GM23338 (cell line): Measurements from ENCODE around the gene TM4SF5. TPM values are rescaled to one million over a fixed set of nuclear protein-coding genes. Genes with fewer than 3 reads are reported as not detected.

Source experiments
- ATAC-seq: fragments of 200-7000 bp; cut with Tn5 transposase; 3 replicates; pipeline ENCODE4 v1.9.1; 2020
- DNase-seq: peaks from one replicate; pipeline ENCODE4 v3.0.0-alpha.2; 2015; ENCODE audit warnings: low spot score
- H2AFZ ChIP-seq: fragments of 200-600 bp; sonication (generic); 2 replicates; pipeline ENCODE4 v1.8.0; 2016; ENCODE audit warnings: antibody characterized with exemption, mild to moderate bottlenecking, moderate library complexity
- H3F3A ChIP-seq: fragments of 200-600 bp; sonication (generic); replicated peaks from 2 replicates; pipeline ENCODE4 v1.8.0; 2017; ENCODE audit warnings: antibody characterized with exemption, mixed run types, low read depth
- H3K27ac ChIP-seq: fragments of 200-600 bp; sonication (generic); 2 replicates; pipeline ENCODE4 v1.6.1; 2016; ENCODE audit warnings: low read depth
- H3K27me3 ChIP-seq: fragments of 200-600 bp; sonication (generic); 2 replicates; pipeline ENCODE4 v1.8.0; 2016; ENCODE audit warnings: mild to moderate bottlenecking, mixed run types, moderate library complexity; ENCODE audit not compliant: insufficient read depth
- H3K36me3 ChIP-seq: fragments of 200-600 bp; sonication (generic); 2 replicates; pipeline ENCODE4 v1.8.0; 2016; ENCODE audit warnings: mild to moderate bottlenecking; ENCODE audit not compliant: insufficient read depth
- H3K4me1 ChIP-seq: fragments of 200-600 bp; sonication (generic); 2 replicates; pipeline ENCODE4 v1.8.0; 2016; ENCODE audit warnings: mild to moderate bottlenecking, moderate library complexity; ENCODE audit not compliant: insufficient read depth
- H3K4me2 ChIP-seq: fragments of 200-600 bp; sonication (generic); 2 replicates; pipeline ENCODE4 v1.7.1; 2017; ENCODE audit warnings: mixed run types
- H3K4me3 ChIP-seq: fragments of 200-600 bp; sonication (generic); 2 replicates; pipeline ENCODE4 v1.6.1; 2016; ENCODE audit warnings: mixed run types
- H3K79me2 ChIP-seq: fragments of 200-600 bp; sonication (generic); replicated peaks from 2 replicates; pipeline ENCODE4 v1.8.0; 2017; ENCODE audit warnings: mild to moderate bottlenecking; ENCODE audit not compliant: insufficient read depth
- H3K9me2 ChIP-seq: fragments of 200-600 bp; sonication (generic); 2 replicates; pipeline ENCODE4 v1.8.0; 2017; ENCODE audit not compliant: insufficient read depth
- H4K20me1 ChIP-seq: fragments of 200-600 bp; sonication (generic); replicated peaks from 2 replicates; pipeline ENCODE4 v1.8.0; 2017; ENCODE audit warnings: mild to moderate bottlenecking; ENCODE audit not compliant: insufficient read depth
- H3K27ac Mint-ChIP-seq: 2 replicates; pipeline ENCODE4 v1.8.0; 2020; ENCODE audit warnings: inconsistent platforms, mild to moderate bottlenecking, moderate library complexity, mixed read lengths
- H3K27me3 Mint-ChIP-seq: 3 replicates; pipeline ENCODE4 v1.8.0; 2022; ENCODE audit warnings: low read depth, mild to moderate bottlenecking, moderate library complexity, mixed read lengths, inconsistent platforms; ENCODE audit not compliant: insufficient read depth, poor library complexity
- H3K36me3 Mint-ChIP-seq: 3 replicates; pipeline ENCODE4 v1.8.0; 2021; ENCODE audit warnings: low read depth, mild to moderate bottlenecking, inconsistent platforms, moderate library complexity, mixed read lengths
- H3K4me1 Mint-ChIP-seq: 3 replicates; pipeline ENCODE4 v1.8.0; 2020; ENCODE audit warnings: mild to moderate bottlenecking, inconsistent platforms, mixed read lengths
- H3K4me3 Mint-ChIP-seq: 3 replicates; pipeline ENCODE4 v1.8.0; 2021; ENCODE audit warnings: moderate library complexity, mild to moderate bottlenecking, inconsistent platforms, mixed read lengths
- H3K9me3 Mint-ChIP-seq: 3 replicates; pipeline ENCODE4 v1.8.0; 2020; ENCODE audit warnings: moderate library complexity, mild to moderate bottlenecking, inconsistent platforms, mixed read lengths
- CTCF ChIP-seq, 2 experiments: fragments of 200-600 bp in 1 of 2; sonication (generic) in 1 of 2; conservative IDR thresholded peaks; 2 replicates each; pipeline versions ENCODE4 v1.5.1 to v1.6.1; 2016 to 2017; ENCODE audit warnings: antibody characterized with exemption in 2 of 2, low read depth in 2 of 2, mild to moderate bottlenecking in 2 of 2, moderate library complexity in 1 of 2
- ETS1 ChIP-seq: IDR thresholded peaks from 2 replicates; pipeline ENCODE4 v1.6.1; 2016; ENCODE audit warnings: antibody characterized with exemption
- EZH2 ChIP-seq: fragments of 200-600 bp; sonication (generic); IDR thresholded peaks from one replicate; pipeline ENCODE4 v1.8.0; 2017; ENCODE audit warnings: antibody characterized with exemption, mild to moderate bottlenecking, low read depth; ENCODE audit not compliant: unreplicated experiment
- POLR2AphosphoS5 ChIP-seq: IDR thresholded peaks from 2 replicates; pipeline ENCODE4 v1.6.1; 2016; ENCODE audit warnings: antibody characterized with exemption, low read depth
- REST ChIP-seq: IDR thresholded peaks from one replicate; pipeline ENCODE4 v1.6.1; 2018; ENCODE audit warnings: antibody characterized with exemption; ENCODE audit not compliant: unreplicated experiment
- STAT1 ChIP-seq: IDR thresholded peaks from one replicate; pipeline ENCODE4 v1.6.1; 2016; ENCODE audit warnings: antibody characterized with exemption; ENCODE audit not compliant: unreplicated experiment
- ZNF331 ChIP-seq: fragments of 250-450 bp; sonication (Bioruptor Pico); IDR thresholded peaks from 2 replicates; pipeline ENCODE4 v1.5.0; 2020; ENCODE audit warnings: low read depth, mild to moderate bottlenecking, moderate library complexity
- ZNF462 ChIP-seq: fragments of 250-450 bp; sonication (Bioruptor Pico); IDR thresholded peaks from 2 replicates; pipeline ENCODE4 v1.5.0; 2020; ENCODE audit warnings: mild to moderate bottlenecking, moderate library complexity
- polyA plus RNA-seq: library from polyadenylated mRNA; unstranded; fragments of >200 nt; fragmentation: Nextera tagmentation; extraction: Ambion mirVana; gene quantifications from 2 replicates; pipeline ENCODE4 v1.2.1, GENCODE V29; 2016
- total RNA-seq: library from RNA; depleted of rRNA; stranded (reverse); fragments of >200 nt; shearing (Covaris generic); gene quantifications from 2 replicates; pipeline ENCODE4 v1.2.3, GENCODE V29; 2014

Gene TM4SF5
- total and polyA plus RNA-seq, 2 experiments from 2014 or later: not detected

- peaks cover 20% of the 10 kb centered on the region for H3K27me3 Mint-ChIP-seq
- TF ChIP-seq POLR2AphosphoS5 (no peak), STAT1 (no peak), ZNF331 (no peak), REST (no peak)
- Histone ChIP-seq H3K4me2 (no peak overlapping the region), H3K9me2 (no peaks in the 10 kb centered on the region), H4K20me1 (no peaks in the 10 kb centered on the region; the same call in 1 of the 2 replicates), H3K27me3 (no peaks in the 10 kb centered on the region), H3K36me3 (no peaks in the 10 kb centered on the region), H3K79me2 (no peaks in the 10 kb centered on the region), H3K27ac (no peak overlapping the region), H3K4me3 (no peak overlapping the region), H3K4me1 (no peaks in the 10 kb centered on the region), H3F3A (no peaks in the 10 kb centered on the region), H2AFZ (no peak overlapping the region)
- no peaks in the 10 kb centered on the region; the same call in 2 of the 3 replicates for H3K9me3 Mint-ChIP-seq
- peaks cover 21% of the 10 kb centered on the region for H3K36me3 Mint-ChIP-seq
- DNase-seq (no peak), ATAC-seq (no peak)
- no peak overlapping the region for H3K4me3 Mint-ChIP-seq
- H3K27ac Mint-ChIP-seq: no peak overlapping the region
- no peaks in the 10 kb centered on the region; the same call in 2 of the 3 replicates for H3K4me1 Mint-ChIP-seq
These were observed 48.9 kb upstream of the TM4SF5 start for GRCh38 chr17:4722678-4723240.

- Histone ChIP-seq H3K36me3 (no peaks in the 10 kb centered on the region), H2AFZ (no peak overlapping the region), H3K9me2 (no peaks in the 10 kb centered on the region), H3K27ac (no peak overlapping the region), H3K27me3 (no peaks in the 10 kb centered on the region), H3F3A (0 out of 2 replicates have a peak, but pooled peaks cover 2% of the 10 kb centered on the region), H3K4me1 (no peaks in the 10 kb centered on the region), H3K4me3 (no peak overlapping the region), H3K79me2 (no peaks in the 10 kb centered on the region), H3K4me2 (no peak overlapping the region), H4K20me1 (no peaks in the 10 kb centered on the region; the same call in 1 of the 2 replicates)
- Mint-ChIP-seq H3K4me1 (no peaks in the 10 kb centered on the region; the same call in 2 of the 3 replicates), H3K9me3 (no peaks in the 10 kb centered on the region; the same call in 2 of the 3 replicates), H3K27ac (no peak overlapping the region), H3K27me3 (peaks cover 16% of the 10 kb centered on the region), H3K4me3 (no peak overlapping the region), H3K36me3 (peaks cover 4% of the 10 kb centered on the region; the same call in 2 of the 3 replicates)
- ATAC-seq (no peak), DNase-seq (no peak)
- TF ChIP-seq CTCF (conservative IDR thresholded peaks at IDR 0.05; ENCODE audit: low read depth in 2 of 2) (no peak), STAT1 (no peak), POLR2AphosphoS5 (no peak), ZNF331 (no peak), ETS1 (no peak), ZNF462 (CRISPR knock-in tag) (no peak), EZH2 (no peak)
These were observed 47.0 kb upstream of the TM4SF5 start for GRCh38 chr17:4724650-4725049.
